Measurements from ENCODE around the gene PROK2. TPM values are rescaled to one million over a fixed set of nuclear protein-coding genes. Genes with fewer than 3 reads are reported as not detected.

PROK2 gene
- total and polyA plus RNA-seq, 10 of the 15 experiments (the other 5 are each of a cell fraction or from before 2014, with no cell fraction given), result not detected

DNA sequence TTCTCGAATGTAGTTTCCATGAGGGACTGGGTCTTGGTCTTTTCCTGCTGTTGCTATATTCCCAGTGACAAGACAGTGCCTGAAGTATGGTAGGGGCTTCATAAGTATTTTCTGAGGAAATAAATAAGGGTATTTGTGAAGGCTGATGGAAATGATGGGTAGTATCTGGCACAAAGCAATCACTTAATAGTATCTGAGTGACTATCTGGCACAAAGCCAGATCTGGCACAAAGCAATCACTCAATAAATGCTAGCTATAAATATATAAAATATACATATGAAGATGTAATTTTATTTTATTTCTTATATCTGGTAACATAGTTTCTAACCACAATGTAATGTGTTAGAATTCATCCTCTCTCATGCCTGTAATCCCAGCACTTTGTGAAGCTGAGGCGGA lies 20.7 kb upstream of the PROK2 start:
- intact Hi-C loops (cut with micrococcal nuclease; ENCODE audit: unreplicated experiment), result no loop called here
- Histone ChIP-seq H3K4me1 (ENCODE audit: control insufficient read depth, insufficient read depth, low read length) (no peaks in the 10 kb centered on the region), H3K79me2 (ENCODE audit: control insufficient read depth, insufficient read depth, low read length) (no peaks in the 10 kb centered on the region), H3K27ac (ENCODE audit: control insufficient read depth, insufficient read depth) (no peak overlapping the region), H3K9ac (ENCODE audit: control insufficient read depth, insufficient read depth, low read length) (no peak overlapping the region), H3K4me2 (ENCODE audit: control insufficient read depth, insufficient read depth) (no peak overlapping the region), H2AFZ (ENCODE audit: control insufficient read depth, low read depth, low read length) (no peak overlapping the region), H4K20me1 (ENCODE audit: control insufficient read depth, insufficient read depth) (no peaks in the 10 kb centered on the region), H3K27me3 (replicated peaks in 1 of 2; ENCODE audit: control insufficient read depth in 2 of 2, insufficient read depth in 2 of 2, low read length in 1 of 2) (peaks cover 0 to 4% of the 10 kb centered on the region in 2 experiments; a peak in 2 of 4 replicates), H3K36me3 (ENCODE audit: control insufficient read depth in 2 of 2, insufficient read depth in 2 of 2, low read length in 1 of 2) (no peaks in the 10 kb centered on the region), H3K4me3 (no peak overlapping the region), H3K9me3 (replicated peaks; ENCODE audit: control insufficient read depth, insufficient read depth, low read length) (no peaks in the 10 kb centered on the region)
- ChIA-PET POLR2A (no interaction called here), CTCF (no interaction called here), RAD21 (ENCODE audit: unreplicated experiment) (no interaction called here), SMC1A (ENCODE audit: uncharacterized antibody, unreplicated experiment) (interaction anchor here (1.4 kb wide), 1 partner anchor 10 kb away, joined by 3 read pairs; no protein-coding TSS in a partner anchor)
- in situ Hi-C loops (cut with MboI), result no loop called here
- TF ChIP-seq, protein P1, sequence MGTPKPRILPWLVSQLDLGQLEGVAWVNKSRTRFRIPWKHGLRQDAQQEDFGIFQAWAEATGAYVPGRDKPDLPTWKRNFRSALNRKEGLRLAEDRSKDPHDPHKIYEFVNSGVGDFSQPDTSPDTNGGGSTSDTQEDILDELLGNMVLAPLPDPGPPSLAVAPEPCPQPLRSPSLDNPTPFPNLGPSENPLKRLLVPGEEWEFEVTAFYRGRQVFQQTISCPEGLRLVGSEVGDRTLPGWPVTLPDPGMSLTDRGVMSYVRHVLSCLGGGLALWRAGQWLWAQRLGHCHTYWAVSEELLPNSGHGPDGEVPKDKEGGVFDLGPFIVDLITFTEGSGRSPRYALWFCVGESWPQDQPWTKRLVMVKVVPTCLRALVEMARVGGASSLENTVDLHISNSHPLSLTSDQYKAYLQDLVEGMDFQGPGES (IDR thresholded peaks at IDR 0.05), result no peak
- FAIRE-seq, result no peak
- BruUV-seq (replicated peaks), result no TSS peak
- WGBS (ENCODE audit: insufficient coverage, insufficient replicate concordance, low lambda C conversion rate, missing lambda C conversion rate), result 50% methylated on average over 2 of the region's 2 CpGs
- DNase-seq (ENCODE audit: low read depth, low spot score), result no peak
- no peak for ATAC-seq

DNA sequence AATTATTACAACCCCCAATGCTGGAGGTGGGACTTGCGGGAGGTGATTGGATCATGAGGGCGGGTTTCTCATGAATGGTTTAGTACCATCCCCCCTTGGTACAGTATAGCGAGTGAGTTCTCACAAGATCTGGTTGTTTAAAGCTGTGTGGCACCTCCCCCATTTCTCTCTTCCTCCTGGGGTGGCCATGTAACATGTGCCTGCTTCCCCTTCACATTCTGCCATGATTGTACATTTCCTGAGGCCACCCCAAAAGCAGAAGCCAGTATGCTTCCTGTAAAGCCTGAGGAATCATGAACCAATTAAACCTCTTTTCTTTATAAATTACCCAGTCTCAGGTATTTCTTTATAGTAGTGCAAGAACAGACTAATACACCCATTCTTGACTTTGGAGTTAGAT lies 20.3 kb upstream of the PROK2 start:
- Histone ChIP-seq H3K79me2 (ENCODE audit: control insufficient read depth, insufficient read depth, low read length) (no peaks in the 10 kb centered on the region), H3K36me3 (ENCODE audit: control insufficient read depth in 2 of 2, insufficient read depth in 2 of 2, low read length in 1 of 2) (no peaks in the 10 kb centered on the region), H3K27ac (ENCODE audit: control insufficient read depth, insufficient read depth) (no peak overlapping the region), H3K4me1 (ENCODE audit: control insufficient read depth, insufficient read depth, low read length) (no peaks in the 10 kb centered on the region), H3K9me3 (replicated peaks; ENCODE audit: control insufficient read depth, insufficient read depth, low read length) (no peaks in the 10 kb centered on the region), H3K4me2 (ENCODE audit: control insufficient read depth, insufficient read depth) (no peak overlapping the region), H3K9ac (ENCODE audit: control insufficient read depth, insufficient read depth, low read length) (no peak overlapping the region), H3K4me3 (no peak overlapping the region), H3K27me3 (replicated peaks in 1 of 2; ENCODE audit: control insufficient read depth in 2 of 2, insufficient read depth in 2 of 2, low read length in 1 of 2) (peaks cover 0 to 4% of the 10 kb centered on the region in 2 experiments; a peak in 2 of 4 replicates), H4K20me1 (ENCODE audit: control insufficient read depth, insufficient read depth) (no peaks in the 10 kb centered on the region), H2AFZ (ENCODE audit: control insufficient read depth, low read depth, low read length) (no peak overlapping the region)
- WGBS (ENCODE audit: insufficient coverage, insufficient replicate concordance, low lambda C conversion rate, missing lambda C conversion rate), result 51% methylated on average over 3 of the region's 3 CpGs
- DNase-seq (ENCODE audit: low read depth, low spot score) (no peak), ATAC-seq (no peak), FAIRE-seq (no peak)
- in situ Hi-C loops (cut with MboI), result no loop called here
- TF ChIP-seq SREBF1 (IDR thresholded peaks at IDR 0.05; ENCODE audit: low read length) (no peak), ZSCAN29 (IDR thresholded peaks at IDR 0.05) (no peak), POLR2AphosphoS2 (IDR thresholded peaks at IDR 0.05; ENCODE audit: low read depth, low read length) (no peak), NFXL1 (IDR thresholded peaks at IDR 0.05; ENCODE audit: borderline replicate concordance) (no peak), SIX5 (IDR thresholded peaks at IDR 0.05; ENCODE audit: low read depth, low read length, severe bottlenecking) (no peak), CHD4 (IDR thresholded peaks at IDR 0.05) (no peak), SUPT20H (IDR thresholded peaks at IDR 0.05; ENCODE audit: borderline replicate concordance, control insufficient read depth, low read depth, low read length) (no peak)
- TF ChIP-seq, protein P2, sequence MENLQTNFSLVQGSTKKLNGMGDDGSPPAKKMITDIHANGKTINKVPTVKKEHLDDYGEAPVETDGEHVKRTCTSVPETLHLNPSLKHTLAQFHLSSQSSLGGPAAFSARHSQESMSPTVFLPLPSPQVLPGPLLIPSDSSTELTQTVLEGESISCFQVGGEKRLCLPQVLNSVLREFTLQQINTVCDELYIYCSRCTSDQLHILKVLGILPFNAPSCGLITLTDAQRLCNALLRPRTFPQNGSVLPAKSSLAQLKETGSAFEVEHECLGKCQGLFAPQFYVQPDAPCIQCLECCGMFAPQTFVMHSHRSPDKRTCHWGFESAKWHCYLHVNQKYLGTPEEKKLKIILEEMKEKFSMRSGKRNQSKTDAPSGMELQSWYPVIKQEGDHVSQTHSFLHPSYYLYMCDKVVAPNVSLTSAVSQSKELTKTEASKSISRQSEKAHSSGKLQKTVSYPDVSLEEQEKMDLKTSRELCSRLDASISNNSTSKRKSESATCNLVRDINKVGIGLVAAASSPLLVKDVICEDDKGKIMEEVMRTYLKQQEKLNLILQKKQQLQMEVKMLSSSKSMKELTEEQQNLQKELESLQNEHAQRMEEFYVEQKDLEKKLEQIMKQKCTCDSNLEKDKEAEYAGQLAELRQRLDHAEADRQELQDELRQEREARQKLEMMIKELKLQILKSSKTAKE (IDR thresholded peaks at IDR 0.05; ENCODE audit: low read depth, poor library complexity, severe bottlenecking), result no peak
- TF ChIP-seq, protein P3, sequence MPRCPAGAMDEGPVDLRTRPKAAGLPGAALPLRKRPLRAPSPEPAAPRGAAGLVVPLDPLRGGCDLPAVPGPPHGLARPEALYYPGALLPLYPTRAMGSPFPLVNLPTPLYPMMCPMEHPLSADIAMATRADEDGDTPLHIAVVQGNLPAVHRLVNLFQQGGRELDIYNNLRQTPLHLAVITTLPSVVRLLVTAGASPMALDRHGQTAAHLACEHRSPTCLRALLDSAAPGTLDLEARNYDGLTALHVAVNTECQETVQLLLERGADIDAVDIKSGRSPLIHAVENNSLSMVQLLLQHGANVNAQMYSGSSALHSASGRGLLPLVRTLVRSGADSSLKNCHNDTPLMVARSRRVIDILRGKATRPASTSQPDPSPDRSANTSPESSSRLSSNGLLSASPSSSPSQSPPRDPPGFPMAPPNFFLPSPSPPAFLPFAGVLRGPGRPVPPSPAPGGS (IDR thresholded peaks at IDR 0.05; ENCODE audit: borderline replicate concordance, insufficient read depth, low read depth, low read length, poor library complexity, severe bottlenecking), result no peak
- intact Hi-C loops (cut with micrococcal nuclease; ENCODE audit: unreplicated experiment), result no loop called here
- RAD21 ChIA-PET (ENCODE audit: unreplicated experiment), result no interaction called here
- CTCF ChIA-PET, result no interaction called here
- BruUV-seq (replicated peaks), result no TSS peak
- POLR2A ChIA-PET, result no interaction called here
- SMC1A ChIA-PET (ENCODE audit: uncharacterized antibody, unreplicated experiment), result interaction anchor here (1.4 kb wide), 1 partner anchor 10 kb away, joined by 3 read pairs; no protein-coding TSS in a partner anchor
